Uterus (tissue), 2 donors: Measurements from ENCODE around the gene SLAIN2.

Source experiments
- CTCF ChIP-seq, 4 experiments: fragments of 200-600 bp in 2 of 4; fragments of 450-650 bp in 2 of 4; sonication (generic) in 2 of 4; IDR thresholded peaks; one replicate each; pipeline ENCODE4 v1.5.1; 2016 to 2019; ENCODE audit warnings: antibody characterized with exemption in 4 of 4, mild to moderate bottlenecking in 2 of 4, moderate library complexity in 1 of 4
- POLR2A ChIP-seq, 2 donors: fragments of 450-650 bp; IDR thresholded peaks; one replicate each; pipeline ENCODE4 v1.6.1; 2016; ENCODE audit warnings: antibody characterized with exemption in 2 of 2, mild to moderate bottlenecking in 1 of 2, moderate library complexity in 1 of 2

- TF ChIP-seq CTCF (IDR thresholded peaks at IDR 0.05) (no peak), POLR2A (IDR thresholded peaks at IDR 0.05) (no peak)
Observed at GRCh38 chr4:48337731-48338130, 3.6 kb upstream of the SLAIN2 start.
